Activated T-cell treated with anti-CD3 and anti-CD28 coated beads, Interleukin-2, amount 50 U/mL, for 1 hour (primary cell): Measurements from ENCODE around the gene TIPIN.
"Not testable (repeated sequence)": the region's sequence is repeated elsewhere in the genome, so short reads cannot be mapped to it uniquely, and the experiment has no call there.

ENCODE experiments used
- DNase-seq: peaks from one replicate; pipeline ENCODE4 v3.0.0-alpha.2; 2020

The TIPIN gene

DNA sequence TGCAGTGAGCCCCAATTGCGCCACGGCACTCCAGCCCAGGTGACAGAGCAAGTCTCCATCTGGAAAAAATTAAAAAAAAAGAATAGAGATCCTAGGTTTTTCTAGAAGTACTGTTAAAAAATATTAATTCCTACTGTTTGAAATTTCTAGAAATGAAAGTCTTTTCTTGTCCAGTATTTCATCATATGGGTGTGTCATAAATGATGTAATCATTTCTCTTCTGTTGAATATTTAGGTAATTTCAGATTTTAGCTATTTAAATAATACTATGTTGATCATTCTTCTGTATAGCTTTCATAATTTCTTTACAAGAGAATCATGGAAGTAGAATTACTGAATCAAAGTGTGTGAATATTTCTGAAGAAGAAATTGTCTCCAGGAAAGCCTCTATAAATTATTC is 24.9 kb upstream of the TIPIN start:
- DNase-seq: not testable (repeated sequence)

DNA sequence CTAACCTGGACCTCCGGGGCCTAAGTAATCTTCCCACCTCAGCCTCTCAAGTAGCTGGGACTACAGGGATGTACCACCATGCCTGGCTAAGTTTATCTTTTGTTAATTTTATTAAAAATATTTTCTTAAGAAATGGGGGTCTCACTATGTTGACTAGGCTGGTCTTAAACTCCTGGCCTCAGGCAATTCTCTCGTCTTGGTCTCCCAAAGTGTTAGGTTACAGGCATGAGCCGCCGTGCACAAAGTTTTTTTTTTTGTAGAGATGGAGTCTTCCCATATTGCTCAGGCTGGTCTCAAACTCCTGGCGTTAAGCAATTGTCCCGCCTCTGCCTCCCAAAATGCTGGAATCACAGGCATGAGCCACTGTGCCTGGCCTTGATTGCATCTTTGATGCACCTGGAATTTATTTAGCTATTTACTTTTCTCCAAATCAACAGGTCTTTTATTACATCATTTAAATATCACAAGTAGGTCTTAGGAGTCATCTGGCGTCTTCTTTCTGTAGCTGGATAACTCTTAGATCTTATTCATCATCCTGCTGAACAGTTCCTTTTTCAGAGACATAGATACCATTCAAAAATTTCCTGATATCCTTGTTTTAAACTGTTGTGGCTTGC is 22.4 kb upstream of the TIPIN start:
- DNase-seq: no peak

DNA sequence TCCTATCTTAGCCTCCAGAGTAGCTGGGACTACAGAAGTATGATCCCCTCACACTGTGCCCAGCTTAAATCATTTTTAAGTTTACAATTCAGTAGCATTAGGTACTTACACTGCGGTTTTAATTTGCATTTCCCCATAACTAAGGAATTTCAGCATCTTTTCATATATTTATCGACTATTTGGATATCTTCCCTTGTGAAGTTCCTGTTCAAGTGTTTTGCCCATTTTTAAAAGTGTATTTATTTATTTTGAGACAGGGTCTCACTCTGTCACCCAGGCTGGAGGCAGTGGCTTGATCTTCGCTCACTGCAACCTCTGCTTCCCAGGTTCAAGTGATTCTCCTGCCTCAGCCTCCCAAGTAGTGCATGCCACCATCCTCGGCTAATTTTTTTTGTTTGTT is 17.7 kb upstream of the TIPIN start:
- no peak for DNase-seq

DNA sequence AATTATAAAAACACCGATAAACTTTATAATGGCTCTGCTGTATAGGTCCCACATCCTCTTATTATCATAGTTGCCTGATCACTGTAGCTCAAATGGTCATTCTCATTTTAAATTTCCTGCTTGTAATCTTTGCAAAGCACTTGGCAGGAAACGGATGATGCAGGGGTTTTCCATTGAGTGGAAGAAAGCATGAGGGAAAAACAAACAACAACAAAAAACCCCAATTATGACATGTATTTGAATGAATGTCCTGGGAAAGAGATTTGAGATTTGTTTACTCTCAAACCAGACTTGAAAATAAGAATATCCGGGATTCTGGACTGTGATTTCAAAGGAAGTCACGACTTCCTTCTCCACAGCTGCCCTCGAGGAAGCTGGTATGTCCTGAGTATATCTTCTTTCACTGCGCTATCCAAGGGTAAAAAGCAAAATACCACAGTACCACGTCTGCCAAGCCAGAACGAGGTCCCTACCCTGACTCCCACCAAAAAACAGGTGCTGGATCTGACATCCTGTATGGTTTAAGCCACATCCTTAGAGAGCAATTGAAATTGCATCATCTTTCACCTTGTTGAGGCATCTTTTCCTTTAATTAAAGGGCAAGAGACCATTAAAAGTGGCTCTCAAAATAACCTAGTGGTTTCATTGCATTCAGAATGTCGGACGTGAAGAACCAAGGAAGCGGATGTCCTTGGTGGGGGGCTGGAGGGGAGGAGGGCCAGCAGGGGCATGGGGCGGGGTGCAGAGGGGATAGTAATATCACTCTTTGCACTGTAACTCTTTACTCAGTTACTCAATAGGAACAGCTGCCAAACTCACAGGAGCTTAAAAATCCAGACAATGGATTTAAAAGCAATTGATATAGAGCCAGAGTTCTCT is 13.5 kb upstream of the TIPIN start:
- no peak for DNase-seq

DNA sequence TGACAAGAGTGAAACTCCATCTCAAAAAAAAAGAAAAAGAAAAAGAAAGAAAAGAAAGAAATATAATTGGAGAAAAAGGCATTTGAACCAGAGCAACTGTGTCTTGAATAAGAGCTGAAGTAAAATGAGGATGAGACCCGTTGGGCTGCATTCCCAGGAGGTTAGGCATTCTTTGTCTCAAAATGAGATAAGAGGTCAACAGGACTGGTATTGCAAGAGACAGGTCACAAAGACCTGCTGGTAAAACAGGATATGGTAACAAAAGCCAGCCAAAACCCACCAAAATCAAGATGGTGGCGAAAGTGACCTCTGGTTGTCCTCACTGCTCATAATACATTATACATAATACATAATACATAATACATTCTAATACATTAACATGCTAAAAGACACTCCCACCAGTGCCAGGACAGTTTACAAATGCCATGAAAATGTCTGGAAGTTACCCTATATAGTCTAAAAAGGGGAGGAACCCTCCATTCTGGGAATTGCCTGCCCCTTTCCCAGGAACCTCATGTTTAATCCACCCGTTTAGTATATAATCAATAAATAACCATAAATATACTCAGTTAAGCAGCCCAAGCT is 8.6 kb upstream of the TIPIN start:
- DNase-seq: no peak

DNA sequence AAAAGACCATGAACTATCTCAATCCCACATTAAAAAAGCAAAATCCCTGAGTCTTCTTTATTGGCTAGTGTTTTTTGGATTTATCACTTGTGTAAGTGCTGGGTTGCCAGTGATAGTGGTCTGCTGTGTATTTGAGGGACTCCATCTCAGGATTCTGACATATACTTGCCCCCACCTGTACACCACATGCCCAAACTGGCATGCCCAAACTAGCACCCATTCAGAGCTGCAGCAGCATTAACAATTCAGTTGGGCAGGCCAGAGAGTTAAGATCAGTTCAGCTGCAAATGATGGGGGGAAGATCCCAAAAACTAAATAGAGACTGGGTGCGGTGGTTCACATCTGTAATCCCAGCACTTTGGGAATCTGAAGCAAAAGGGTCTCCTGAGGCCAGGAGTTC is 6.3 kb upstream of the TIPIN start:
- no peak for DNase-seq

DNA sequence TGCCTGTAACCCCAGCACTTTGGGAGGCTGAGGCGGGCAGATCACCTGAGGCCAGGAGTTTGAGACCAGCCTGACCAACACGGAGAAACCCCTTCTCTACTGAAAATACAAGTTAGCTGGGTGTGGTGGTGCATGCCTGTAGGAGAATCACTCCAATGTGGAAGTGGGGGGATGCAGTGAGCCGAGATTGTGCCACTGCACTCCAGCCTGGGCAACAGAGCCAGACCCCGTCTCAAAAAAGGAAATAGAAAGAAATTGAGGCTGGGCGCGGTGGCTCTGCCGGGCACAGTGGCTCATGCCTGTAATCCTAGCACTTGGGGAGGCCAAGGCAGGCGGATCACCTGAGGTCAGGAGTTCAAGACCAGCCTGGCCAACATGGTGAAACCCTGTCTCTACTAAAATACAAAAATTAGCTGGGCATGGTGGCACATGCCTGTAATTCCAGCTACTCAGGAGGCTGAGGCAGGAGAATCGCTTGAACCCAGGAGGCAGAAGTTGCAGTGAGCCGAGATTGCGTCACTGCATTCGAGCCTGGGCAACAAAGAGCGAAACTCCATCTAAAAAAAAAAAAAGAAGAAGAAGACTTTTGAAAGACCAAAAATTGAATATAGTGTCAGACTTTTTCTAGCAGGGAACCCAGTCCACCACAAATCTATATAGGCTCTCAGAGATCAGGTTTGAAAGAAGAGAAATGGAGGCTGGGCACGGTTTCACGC is 5.4 kb upstream of the TIPIN start:
- not testable (repeated sequence) for DNase-seq

DNA sequence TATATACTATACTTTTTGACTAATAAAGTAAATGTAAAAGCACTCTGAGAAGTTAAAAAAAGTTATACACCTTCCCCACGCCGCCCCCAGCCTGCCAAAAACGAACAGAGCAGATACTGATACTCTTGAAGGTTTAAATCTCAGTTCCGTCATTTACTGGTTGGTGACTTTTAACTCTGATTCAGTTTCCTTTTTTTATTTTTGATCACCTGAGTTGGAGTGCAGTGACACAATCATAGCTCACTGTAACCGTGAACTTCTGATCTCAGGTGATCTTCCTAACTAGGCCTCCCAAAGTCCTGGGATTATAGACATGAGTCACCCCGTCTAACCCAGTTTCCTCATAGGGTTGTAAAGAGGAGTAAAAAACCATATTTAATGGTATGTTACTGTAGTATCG is 3.3 kb upstream of the TIPIN start:
- no peak for DNase-seq

DNA sequence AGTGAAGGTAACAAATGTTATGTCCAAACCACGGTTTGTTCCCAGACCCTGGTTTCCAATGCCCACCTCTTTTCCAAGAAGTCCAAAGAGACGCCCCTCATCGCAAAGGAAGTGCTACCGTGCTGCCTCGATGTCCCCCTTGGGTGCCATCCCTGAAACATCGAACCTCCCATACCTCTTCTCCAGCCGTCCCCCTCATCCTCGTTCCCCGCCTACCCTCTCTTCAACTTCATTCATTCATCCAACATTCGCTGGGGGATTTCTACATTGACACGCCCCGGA is 467 bp downstream of the TIPIN start:
- no peak for DNase-seq

DNA sequence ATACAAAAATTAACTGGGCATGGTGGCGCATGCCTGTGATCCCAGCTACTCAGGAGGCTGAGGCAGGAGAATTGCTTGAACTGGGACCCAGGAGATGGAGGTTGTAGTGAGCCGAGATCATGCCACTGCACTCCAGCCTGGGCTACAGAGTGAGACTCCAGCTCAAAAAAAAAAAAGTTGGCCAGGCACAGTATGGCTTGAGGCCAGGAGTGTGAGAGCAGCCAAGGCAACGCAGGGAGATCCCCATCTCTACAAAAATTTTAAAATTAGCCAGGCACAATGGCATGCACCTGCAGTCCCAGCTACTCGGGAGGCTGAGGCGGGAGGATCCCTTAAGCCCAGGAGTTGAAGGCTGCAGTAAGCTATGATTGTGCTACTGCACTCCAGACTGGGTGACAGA is 8.0 kb downstream of the TIPIN start:
- not testable (repeated sequence) for DNase-seq

DNA sequence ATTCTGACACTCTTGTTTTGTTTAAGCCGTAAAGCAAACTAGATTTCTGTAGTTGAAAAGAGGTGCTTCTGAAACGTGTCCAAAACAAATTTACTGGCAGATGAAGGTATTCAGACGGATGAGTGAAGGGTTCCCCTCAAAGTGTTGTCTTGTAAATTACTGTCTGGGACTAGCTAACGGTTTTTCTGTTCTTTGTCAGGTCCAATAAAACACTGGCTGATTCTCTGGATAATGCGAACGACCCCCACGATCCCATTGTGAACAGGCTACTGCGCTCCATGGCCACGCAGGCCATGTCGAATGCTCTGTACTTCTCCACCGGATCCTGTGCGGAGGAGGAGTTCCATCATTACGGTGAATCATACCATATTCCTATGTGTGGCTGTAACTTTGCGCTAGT is 27.7 kb downstream of the TIPIN start:
- DNase-seq: no peak

DNA sequence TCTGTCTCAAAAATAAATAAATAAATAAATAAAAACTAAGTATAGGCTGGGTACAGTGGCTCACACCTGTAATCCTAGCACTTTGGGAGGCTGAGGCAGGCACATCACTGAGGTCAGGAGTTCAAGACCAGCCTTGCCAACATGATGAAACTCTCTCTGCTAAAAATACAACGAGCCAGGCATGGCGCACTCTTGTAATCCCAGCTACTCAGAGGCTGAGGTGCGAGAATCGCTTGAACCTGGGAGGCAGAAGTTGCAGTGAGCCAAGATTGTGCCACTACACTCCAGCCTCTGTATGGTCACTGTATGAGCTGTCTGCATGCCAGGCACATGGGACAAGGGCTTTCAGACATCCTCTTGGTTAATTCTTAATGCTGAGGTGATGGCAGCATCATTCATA is 28.7 kb downstream of the TIPIN start:
- no peak for DNase-seq

DNA sequence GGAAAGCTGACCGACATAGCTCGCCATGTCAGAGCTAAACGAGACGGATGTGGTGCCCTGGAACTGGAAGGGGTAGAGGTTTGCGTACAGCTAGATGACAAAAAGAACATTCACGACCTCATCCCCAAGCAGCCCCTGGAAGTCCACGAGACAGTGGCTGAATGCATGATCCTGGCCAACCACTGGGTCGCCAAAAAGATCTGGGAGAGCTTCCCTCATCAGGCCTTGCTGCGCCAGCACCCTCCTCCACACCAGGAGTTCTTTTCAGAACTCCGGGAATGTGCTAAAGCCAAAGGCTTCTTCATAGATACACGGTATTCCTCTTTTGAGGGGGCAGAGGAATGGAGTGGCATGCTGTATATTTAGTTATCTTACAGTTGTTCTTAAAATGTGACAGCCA is 30.4 kb downstream of the TIPIN start:
- no peak for DNase-seq

DNA sequence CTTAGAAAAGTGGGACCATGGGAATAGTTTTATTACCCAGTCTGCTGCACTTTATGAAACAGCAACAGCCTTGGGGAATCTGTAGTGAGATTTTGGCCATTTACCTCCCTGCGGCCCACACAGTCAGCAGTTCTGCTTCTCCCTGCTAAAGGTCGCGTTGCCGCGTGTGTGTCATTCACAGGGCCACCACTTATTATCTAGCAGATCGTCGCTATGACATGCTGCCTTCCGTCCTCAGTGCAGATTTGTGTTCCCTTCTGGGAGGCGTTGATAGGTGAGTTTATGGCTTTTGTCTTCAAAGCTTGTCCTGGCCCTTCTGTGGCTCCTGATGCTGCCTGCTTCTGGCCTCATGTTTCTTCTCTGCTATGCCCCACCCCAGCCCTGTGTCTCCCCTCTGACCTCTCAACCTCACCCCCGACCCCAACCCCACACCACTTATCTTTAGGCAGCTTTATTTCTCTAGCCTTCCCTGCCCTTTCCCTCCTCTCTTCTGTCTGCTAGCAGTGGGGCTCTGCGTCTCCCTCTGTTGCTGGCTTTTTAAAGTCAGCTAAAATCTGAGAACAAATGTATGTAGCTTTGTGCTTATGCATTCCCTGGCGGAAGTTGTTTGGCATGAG is 33.1 kb downstream of the TIPIN start:
- DNase-seq: no peak

DNA sequence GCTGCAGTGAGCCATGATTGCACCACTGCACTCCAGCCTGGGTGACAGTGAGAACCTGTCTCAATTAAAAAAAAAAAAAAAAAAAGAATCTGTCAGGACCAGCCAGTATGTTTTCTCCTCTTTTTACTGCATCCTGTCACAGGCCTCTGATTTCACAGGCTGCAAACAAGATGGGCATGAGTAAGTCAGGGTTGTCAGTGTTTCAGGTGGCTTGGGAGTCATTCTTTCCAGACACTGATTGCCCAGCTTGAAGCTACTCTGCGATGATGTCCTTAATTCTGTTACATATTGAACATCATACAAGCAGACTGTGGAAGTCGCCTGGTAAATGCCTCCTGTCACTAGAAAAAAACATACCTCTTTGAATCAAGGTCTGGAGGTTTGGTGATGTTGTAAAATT is 44.3 kb downstream of the TIPIN start:
- no peak for DNase-seq

DNA sequence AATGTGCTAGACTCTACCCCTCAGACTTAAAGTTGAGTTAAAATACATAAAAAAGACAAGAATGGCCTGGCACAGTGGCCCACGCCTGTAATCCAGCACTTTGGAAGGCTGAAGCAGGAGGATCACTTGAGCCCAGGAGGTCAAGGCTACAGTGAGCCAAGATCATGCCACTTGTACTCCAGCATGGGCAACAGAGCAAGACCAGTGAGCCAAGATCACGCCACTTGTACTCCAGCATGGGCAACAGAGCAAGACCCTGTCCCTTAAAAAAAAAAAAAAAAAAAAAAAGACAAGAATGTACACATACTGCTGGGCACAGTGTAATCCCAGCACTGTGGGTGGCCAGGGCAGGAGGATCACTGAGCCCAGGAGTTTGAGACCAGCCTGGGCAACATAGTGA is 45.7 kb downstream of the TIPIN start:
- no peak for DNase-seq

DNA sequence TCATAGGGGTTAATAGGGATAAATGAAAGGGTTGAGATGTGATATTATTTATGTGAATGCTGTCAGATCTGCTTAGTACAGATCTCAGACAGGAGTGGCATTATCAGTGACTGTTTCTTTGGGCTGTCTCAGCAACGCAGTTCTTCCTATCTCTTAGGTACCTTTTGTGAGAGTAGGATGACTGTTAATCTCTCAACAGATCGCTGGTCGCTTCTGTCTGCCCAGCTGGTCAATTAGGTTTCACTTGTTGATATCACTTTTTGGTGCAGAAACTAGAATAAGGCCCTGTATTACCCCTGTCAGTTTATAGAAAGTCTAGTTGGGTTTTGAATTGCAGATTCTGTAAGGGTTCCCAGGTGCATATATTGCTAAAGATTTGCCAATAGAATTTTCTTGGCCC is 46.7 kb downstream of the TIPIN start:
- no peak for DNase-seq

DNA sequence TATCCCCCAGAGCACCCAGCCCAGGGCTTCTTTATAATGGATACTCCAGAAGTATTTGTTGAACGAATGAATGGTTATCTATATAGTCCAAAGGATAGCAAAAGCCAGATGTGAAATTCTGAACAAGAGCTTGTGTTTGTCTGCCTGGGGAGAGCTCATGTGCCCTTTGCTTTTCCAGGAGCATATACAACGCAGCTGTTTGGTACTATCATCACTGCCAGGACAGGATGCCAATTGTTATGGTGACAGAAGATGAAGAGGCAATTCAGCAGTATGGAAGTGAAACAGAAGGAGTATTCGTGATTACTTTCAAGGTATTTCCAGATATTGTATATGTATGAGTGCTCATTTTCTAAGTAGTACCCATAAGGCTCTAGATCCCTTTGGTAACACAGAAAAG is 48.0 kb downstream of the TIPIN start:
- DNase-seq: no peak

DNA sequence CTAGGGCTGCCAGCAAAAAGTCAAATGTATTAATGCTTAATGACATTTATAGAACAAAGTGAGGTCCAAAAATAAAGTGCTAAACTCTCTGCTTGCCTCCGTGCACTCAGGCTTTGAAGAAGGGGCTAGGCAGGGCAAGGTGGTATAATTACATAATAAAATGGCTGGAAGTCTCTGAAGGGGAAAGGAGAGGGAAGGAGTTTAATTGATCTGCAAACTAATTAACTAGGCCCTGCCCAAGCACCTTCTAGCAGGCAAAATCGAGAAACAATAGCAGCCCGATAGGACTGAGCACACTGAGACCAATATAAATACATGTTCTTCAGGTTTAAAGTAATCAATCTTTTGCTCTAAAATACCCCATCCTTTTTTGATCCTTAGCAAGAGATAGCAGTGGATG is 50.1 kb downstream of the TIPIN start:
- no peak for DNase-seq

DNA sequence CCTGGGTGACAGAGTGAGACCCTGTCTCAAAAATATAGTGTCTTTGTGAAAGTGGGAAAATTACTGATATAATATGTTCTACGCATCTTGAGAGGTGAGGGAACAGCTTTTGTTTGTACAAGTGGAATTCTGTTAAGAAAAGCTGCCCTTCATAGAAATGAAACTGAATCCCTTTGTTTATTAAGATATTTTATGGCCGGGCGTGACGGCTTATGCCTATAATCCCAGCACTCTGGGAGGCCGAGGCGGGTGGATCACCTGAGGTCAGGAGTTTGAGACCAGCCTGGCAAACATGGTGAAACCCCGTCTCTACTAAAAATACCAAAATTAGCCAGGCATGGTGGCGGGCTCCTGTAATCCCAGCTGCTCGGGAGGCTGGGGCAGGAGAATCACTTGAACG is 52.1 kb downstream of the TIPIN start:
- not testable (repeated sequence) for DNase-seq

DNA sequence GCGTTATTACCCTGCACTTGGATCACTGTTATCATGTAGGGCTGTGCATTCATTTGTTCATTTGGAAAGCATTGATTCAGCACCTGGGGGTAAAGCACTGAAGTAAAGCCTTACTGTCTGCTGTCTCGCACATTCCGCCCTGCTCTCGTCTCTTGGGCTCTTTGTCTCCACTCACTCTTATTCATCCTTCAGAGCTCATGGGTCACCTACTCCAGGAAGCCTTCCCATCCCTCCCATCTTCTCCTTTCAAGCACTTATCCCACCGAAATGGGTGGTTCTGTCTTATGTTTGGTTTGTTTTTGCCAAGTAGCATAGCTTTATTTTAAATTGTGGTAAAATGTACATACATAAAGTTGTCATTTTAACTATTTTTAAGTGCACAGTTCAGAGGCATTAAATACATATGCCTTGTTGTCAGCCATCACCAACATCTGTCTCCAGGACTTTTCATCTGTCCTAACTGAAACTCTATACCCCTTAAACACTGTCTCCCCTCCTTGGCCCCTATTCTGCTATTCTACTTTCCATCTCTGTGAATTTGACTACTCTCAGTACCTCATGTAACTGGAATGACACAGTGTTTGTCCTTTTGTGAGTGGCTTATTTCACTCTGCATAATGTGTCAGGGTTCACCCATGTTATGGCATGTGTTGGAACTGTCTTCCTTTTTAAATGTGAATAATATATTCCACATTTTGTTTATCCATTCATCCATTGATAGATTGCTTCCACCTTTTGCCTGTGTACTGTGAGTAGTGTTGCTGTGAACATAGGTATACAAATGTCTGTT is 53.8 kb downstream of the TIPIN start:
- no peak for DNase-seq

DNA sequence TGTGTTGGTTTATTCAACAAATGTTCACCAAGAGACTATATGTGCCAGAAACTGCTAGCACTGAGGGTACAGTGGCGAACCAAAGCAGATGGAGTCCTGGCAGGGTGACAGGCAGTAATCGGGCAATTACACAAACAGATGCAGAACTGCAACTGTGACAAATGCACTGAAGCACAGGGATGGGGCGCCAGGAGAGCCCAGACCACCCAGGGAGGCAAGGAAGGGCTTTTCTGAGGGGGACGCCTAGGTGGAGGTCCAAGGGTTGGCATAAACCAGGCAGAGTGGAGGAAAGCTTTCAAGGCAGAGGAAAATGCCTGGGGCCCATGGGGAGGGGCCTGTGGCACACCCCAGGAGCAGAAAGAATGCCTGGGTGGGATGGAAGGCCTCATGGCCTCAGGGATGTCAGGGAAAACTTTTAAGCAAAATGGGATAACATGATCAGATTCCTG is 57.7 kb downstream of the TIPIN start:
- DNase-seq: no peak

DNA sequence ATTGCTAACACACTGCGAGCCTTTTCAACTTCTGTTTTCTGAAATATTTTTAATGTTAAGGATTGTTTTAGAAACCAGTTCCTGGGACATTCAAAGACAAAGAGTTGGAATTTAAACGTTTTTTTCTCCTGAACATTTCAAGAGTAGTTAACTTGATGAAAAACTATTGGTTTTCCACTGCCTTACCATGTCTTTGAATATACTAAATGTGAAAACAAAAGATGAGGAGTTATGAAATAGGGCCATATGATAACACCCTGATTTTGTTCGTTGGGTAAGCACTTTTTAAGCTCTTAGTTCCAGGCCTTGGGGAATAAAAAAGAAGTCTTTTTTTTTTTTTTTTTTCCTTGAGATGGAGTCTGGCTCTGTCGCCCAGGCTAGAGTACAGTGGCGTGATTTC is 60.3 kb downstream of the TIPIN start:
- DNase-seq: no peak
